Suprapubic skin (tissue), 4 donors: Measurements from ENCODE around the gene LHFPL4.

Experiments used
- EP300 ChIP-seq: sonication (generic); formaldehyde crosslinking; IDR thresholded peaks from one replicate; pipeline ENCODE4 v1.6.1; 2017; ENCODE audit warnings: antibody characterized with exemption
- POLR2AphosphoS5 ChIP-seq, 3 donors: sonication (generic); formaldehyde crosslinking; IDR thresholded peaks; one replicate each; pipeline ENCODE4 v1.6.1; 2017; ENCODE audit warnings: antibody characterized with exemption in 3 of 3

DNA sequence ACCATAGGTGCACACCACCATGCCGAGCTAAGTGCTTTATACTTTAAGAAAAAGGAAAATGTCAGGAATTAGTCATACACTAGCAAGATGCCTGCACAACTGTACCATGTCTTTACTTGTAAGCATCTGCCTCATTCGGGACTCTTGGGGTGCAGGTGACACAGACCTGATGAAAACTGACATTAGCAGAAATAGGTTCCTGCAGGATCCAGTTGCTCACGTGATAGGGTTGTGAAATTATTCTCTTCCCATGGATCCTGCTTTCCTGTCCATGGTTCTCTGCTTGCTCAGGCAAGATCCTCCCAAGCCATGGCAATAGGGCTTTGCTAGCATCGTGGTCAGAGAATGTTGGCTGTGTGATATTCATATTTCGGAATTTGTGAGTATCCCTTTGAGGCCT lies 10.2 kb upstream of the LHFPL4 start:
- TF ChIP-seq POLR2AphosphoS5 (IDR thresholded peaks at IDR 0.05) (no peak), EP300 (no peak)
